SK-N-SH (cell line): ENCODE results near the gene FALEC.

Experiments
- CTCF ChIP-seq: fragments of 200-600 bp; sonication (generic); IDR thresholded peaks from 2 replicates; pipeline ENCODE4 v1.6.1; 2017; ENCODE audit warnings: antibody characterized with exemption, mild to moderate bottlenecking, moderate library complexity
- MEF2A ChIP-seq: IDR thresholded peaks from 2 replicates; pipeline ENCODE4 v1.4.0; 2012; ENCODE audit warnings: low read depth, borderline replicate concordance
- REST ChIP-seq: IDR thresholded peaks from 2 replicates; pipeline ENCODE4 v1.6.1; 2012; ENCODE audit warnings: mild to moderate bottlenecking, low read depth, low read length, moderate library complexity
- ZBTB33 ChIP-seq: IDR thresholded peaks from 2 replicates; pipeline ENCODE4 v1.4.0; 2012; ENCODE audit warnings: low read depth, borderline replicate concordance
- TF ChIP-seq, protein P1 (sequence below): fragments of 150-350 bp; IDR thresholded peaks from 2 replicates; pipeline ENCODE4 v1.6.1; 2017; ENCODE audit warnings: antibody characterized with exemption, low read length, low read depth, borderline replicate concordance

DNA sequence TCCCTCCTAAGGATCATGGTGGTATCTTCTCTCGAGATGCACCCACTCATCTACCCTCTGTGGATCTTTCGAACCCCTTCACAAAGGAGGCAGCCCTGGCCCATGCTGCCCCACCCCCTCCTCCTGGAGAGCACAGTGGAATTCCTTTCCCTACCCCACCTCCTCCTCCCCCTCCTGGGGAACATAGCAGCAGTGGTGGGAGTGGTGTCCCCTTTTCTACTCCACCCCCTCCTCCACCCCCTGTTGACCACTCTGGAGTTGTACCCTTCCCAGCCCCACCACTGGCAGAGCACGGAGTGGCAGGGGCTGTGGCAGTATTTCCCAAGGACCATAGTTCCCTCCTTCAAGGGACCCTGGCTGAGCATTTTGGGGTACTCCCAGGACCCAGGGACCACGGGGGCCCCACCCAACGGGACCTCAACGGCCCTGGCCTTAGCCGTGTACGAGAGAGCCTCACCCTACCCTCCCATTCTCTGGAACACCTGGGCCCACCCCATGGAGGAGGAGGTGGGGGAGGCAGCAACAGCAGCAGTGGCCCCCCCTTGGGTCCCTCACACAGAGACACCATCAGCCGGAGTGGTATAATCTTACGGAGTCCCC is 42.9 kb upstream of the FALEC start:
- TF ChIP-seq ZBTB33 (no peak), MEF2A (no peak), CTCF (no peak), REST (no peak)
- TF ChIP-seq, protein P1, sequence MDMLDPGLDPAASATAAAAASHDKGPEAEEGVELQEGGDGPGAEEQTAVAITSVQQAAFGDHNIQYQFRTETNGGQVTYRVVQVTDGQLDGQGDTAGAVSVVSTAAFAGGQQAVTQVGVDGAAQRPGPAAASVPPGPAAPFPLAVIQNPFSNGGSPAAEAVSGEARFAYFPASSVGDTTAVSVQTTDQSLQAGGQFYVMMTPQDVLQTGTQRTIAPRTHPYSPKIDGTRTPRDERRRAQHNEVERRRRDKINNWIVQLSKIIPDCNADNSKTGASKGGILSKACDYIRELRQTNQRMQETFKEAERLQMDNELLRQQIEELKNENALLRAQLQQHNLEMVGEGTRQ, result no peak
